ENCODE results near the gene LTBP1.

Gene LTBP1

GRCh38 chr2:32932825-32933755, 13.7 kb upstream of the LTBP1 start:
- no peak for DNase-seq (ENCODE audit: low read depth)

DNA sequence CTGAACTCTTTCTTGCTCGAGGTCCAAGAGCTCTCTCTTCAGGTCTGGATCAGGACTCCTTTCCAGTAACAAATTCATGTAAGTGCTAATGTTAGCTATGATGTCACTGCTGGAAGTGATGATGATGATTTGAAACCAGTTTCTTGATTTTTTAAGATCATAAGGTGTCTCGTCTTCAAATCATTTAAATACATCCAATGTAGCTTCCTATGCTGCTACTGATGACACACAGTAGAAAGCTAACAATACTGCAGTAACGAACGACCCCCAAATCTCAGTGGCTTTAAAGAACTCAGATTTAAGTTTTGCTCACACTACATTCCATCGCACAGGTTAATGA, 13.0 kb upstream of the LTBP1 start:
- DNase-seq (ENCODE audit: low read depth) = no peak

GRCh38 chr2:32937602-32938448, 8.9 kb upstream of the LTBP1 start:
- no peak for DNase-seq (ENCODE audit: low read depth)

- no peak for DNase-seq (ENCODE audit: low read depth)
Measured at GRCh38 chr2:32938934-32939333, 7.8 kb upstream of the LTBP1 start.

DNA sequence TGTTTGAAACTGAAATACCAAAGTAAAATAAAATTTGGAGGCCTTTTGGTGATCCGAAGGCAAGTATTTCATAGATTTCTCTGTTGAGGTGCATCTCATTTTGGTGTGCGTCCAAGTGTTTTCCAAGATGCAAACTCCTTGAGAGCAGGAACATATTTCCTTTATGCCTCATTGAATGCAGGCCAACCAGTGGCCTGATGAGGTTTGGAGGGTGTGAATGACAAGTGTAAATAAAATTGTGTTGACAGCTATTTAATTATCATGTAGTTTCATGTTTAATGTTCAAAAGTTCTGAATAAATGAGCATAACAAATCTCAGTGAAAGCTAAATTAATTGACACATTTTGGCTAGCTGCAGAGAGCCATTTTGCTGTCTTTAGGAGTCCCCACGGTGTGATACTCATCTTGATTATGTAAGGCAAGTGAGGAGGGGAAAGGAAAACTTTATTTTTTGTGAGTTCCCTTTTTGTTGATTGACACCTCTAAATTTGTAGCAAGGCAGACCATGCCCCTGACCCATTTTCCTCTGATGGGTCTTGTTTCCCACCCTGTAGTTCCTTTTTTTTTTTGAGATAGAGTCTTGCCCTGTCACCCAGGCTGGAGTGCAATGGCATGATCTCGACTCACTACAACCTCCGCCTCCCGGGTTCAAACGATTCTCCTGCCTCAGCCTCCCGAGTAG, 6.3 kb upstream of the LTBP1 start:
- no peak for DNase-seq (ENCODE audit: low read depth)

GRCh38 chr2:32941944-32942690, 4.6 kb upstream of the LTBP1 start:
- no peak for DNase-seq (ENCODE audit: low read depth)

DNA sequence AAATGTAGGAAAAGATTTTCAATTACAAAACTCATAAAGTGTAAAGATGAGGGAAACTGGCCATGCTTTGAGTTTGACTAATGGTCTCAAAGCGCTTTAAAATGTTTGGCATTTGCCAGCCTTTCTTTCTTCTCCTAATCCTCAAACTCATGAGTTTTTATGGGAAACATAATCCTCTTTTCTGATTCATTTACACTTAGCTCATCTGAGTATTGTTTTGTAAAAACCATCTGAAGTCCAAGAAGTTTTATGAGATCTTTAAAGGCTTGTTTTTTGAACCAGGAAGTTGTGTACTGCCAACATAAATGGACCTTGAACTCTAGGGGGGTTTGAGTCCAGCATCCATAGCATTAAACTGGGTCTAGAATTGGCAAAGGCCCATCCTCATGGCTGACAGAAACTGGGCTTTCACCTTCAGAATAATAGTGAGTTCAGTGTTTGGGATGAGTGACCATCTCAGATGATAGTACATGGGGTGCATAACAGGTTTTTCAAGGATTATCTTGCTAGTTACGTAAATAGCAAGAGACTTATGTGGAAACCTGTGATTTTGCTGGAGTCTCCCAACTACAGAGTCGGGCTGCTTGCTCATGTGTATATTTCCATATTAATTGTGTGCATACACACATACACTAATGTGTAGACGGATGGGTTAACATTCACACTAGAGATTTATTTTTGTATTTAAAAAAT, 3.8 kb upstream of the LTBP1 start:
- no peak for DNase-seq (ENCODE audit: low read depth)

- DNase-seq (ENCODE audit: low read depth) = no peak
Measured at GRCh38 chr2:32945286-32945685, 1.5 kb upstream of the LTBP1 start.

GRCh38 chr2:32947076-32947483, 327 bp downstream of the LTBP1 start:
- DNase-seq (ENCODE audit: low read depth) = no peak

- no peak for DNase-seq (ENCODE audit: low read depth)
Measured at GRCh38 chr2:32947484-32948143, 861 bp downstream of the LTBP1 start.

DNA sequence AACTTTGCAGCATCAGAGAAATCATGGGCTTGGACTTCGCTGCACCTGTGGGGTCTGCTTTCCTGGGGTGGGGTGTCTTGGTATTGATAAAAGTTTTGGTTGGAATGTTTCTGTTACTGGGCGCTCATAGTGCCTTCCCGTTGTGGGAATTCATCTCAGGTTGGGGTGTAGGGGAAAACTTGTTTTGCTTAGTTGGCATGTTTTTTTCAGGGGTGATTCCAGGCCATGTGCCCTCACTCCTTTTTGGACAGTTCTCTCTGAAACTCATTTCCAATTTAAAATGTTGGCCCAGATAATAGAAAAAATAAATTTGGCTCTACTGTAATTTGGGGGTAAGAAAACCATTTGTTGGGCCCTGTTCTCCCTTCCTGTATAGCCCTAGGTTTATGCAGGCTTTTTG, 1.5 kb downstream of the LTBP1 start:
- no peak for DNase-seq (ENCODE audit: low read depth)

- DNase-seq (ENCODE audit: low read depth) = no peak
Measured at GRCh38 chr2:32949260-32949659, 2.5 kb downstream of the LTBP1 start.

DNA sequence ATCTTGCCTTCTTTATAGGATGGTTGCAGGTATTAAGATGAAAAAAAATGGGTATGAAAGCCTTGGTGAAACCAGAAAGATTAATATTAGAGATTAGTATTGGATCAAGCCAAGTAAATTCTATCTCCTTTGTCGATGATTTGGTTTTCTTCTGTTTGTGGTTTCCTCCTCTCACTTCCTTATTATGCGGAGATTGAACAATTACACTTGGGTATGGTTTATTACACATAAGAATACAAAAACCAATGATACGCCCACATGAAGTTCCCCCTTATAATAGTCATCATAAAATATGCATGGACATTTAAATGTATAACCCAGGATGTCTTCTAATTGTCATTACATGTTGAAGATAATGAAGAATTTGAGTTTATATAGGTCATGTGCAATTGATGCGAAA, 4.9 kb downstream of the LTBP1 start:
- DNase-seq (ENCODE audit: low read depth) = no peak

- DNase-seq (ENCODE audit: low read depth) = no peak
Measured at GRCh38 chr2:32952761-32953476, 6.2 kb downstream of the LTBP1 start.

DNA sequence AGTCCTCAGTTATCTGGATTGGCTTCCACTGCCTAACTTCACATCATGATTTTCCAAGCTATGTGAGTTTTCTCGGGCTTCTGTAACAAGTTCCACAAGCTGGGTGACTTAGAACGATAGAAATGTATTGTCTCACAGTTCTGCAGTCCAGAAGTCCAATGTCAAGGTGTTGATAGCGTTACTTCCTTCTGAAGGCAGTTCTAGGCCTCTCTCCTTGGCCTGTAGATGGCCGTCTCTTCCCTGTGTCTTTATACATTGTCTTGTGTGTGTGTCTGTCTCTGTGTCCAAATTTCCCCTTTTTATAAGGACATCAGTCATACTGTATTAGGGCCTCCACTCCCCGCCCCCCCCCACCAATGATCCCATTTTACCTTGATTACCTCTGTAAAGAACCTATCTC, 7.5 kb downstream of the LTBP1 start:
- no peak for DNase-seq (ENCODE audit: low read depth)

GRCh38 chr2:32958821-32959220, 12.1 kb downstream of the LTBP1 start:
- DNase-seq (ENCODE audit: low read depth) = no peak

- DNase-seq (ENCODE audit: low read depth) = no peak
Measured at GRCh38 chr2:32960238-32960637, 13.5 kb downstream of the LTBP1 start.

- DNase-seq (ENCODE audit: low read depth) = no peak
Measured at GRCh38 chr2:32960647-32961403, 14.1 kb downstream of the LTBP1 start.

DNA sequence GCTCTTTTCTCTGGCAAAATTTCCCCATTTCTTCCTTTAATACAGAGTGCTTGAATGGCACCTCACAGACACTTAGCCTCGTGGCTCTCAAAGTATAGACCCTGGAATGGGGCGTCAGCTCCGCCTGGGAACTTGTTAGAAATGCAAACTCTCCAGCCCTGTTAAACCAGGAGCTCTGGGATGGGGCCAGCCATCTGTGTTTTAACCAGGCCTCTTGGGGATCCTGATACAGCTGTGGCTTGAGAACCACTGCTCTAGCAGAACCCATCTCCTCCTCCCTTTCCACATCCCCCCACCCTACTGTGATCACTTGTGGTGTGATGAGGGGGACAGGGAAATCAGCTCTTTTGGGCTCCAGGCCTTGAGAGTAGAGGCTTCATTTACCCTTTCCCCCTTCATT, 15.9 kb downstream of the LTBP1 start:
- DNase-seq (ENCODE audit: low read depth) = no peak
